ENCODE results near the gene FADS3. TPM values are rescaled to one million over a fixed set of nuclear protein-coding genes. Genes with fewer than 3 reads are reported as not detected.

The FADS3 gene
- total RNA-seq, 1 donor: 127 TPM

DNA sequence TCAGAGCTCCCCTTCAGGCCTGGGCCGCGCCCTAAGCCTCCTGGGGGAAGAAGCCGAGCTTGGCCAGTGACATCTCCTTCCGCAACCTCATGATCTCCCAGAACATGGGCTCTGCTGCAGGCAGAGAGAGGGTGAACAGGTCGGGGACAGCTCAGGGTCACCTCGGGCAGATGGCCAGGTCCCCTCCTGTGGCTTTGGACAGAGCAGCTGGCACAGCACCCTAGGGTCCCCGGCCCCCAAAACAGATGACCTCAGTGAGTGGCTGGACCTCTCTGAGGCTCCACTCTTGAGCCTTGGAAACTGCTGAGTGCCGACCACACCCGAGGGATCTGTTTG lies 6.9 kb upstream of the FADS3 start:
- H3K4me1 ChIP-seq (ENCODE audit: insufficient read depth, low read length): no peaks in the 10 kb centered on the region
- no peak overlapping the region for H2AFZ ChIP-seq (ENCODE audit: low read length)
- no peak for TF ChIP-seq CTCF (IDR thresholded peaks at IDR 0.05; ENCODE audit: extremely low read depth, low read depth, low read length)
- no peaks in the 10 kb centered on the region for H4K20me1 ChIP-seq (ENCODE audit: insufficient read depth, low read length)
- H3K9me3 ChIP-seq (ENCODE audit: low read depth, low read length): no peaks in the 10 kb centered on the region
- H3K27me3 ChIP-seq (ENCODE audit: insufficient read depth, low read length): no peaks in the 10 kb centered on the region
- H3K4me2 ChIP-seq (ENCODE audit: insufficient read depth, low read length): no peak overlapping the region
- no peak overlapping the region for H3K27ac ChIP-seq (ENCODE audit: low read depth, low read length)
- no peak for DNase-seq (ENCODE audit: insufficient read length, low spot score, missing footprints)
- H3K4me3 ChIP-seq (ENCODE audit: insufficient read depth, low read length): no peak overlapping the region
- H3K36me3 ChIP-seq (ENCODE audit: insufficient read depth, low read length): no peaks in the 10 kb centered on the region
- no peaks in the 10 kb centered on the region for H3K79me2 ChIP-seq (ENCODE audit: insufficient read depth, low read length)

- Histone ChIP-seq H3K79me2 (ENCODE audit: insufficient read depth, low read length) (no peaks in the 10 kb centered on the region), H4K20me1 (ENCODE audit: insufficient read depth, low read length) (no peaks in the 10 kb centered on the region), H3K9me3 (ENCODE audit: low read depth, low read length) (no peaks in the 10 kb centered on the region), H3K36me3 (ENCODE audit: insufficient read depth, low read length) (no peaks in the 10 kb centered on the region), H2AFZ (ENCODE audit: low read length) (no peak overlapping the region), H3K4me3 (ENCODE audit: insufficient read depth, low read length) (no peak overlapping the region), H3K27ac (ENCODE audit: low read depth, low read length) (no peak overlapping the region), H3K4me2 (ENCODE audit: insufficient read depth, low read length) (no peak overlapping the region), H3K4me1 (ENCODE audit: insufficient read depth, low read length) (no peaks in the 10 kb centered on the region), H3K27me3 (ENCODE audit: insufficient read depth, low read length) (no peaks in the 10 kb centered on the region)
- DNase-seq (ENCODE audit: insufficient read length, low spot score, missing footprints): peak; percentile 98
- TF ChIP-seq CTCF (IDR thresholded peaks at IDR 0.05; ENCODE audit: extremely low read depth, low read depth, low read length): peak; percentile 82
These were observed 6.3 kb upstream of the FADS3 start for GRCh38 chr11:61897387-61898246.

DNA sequence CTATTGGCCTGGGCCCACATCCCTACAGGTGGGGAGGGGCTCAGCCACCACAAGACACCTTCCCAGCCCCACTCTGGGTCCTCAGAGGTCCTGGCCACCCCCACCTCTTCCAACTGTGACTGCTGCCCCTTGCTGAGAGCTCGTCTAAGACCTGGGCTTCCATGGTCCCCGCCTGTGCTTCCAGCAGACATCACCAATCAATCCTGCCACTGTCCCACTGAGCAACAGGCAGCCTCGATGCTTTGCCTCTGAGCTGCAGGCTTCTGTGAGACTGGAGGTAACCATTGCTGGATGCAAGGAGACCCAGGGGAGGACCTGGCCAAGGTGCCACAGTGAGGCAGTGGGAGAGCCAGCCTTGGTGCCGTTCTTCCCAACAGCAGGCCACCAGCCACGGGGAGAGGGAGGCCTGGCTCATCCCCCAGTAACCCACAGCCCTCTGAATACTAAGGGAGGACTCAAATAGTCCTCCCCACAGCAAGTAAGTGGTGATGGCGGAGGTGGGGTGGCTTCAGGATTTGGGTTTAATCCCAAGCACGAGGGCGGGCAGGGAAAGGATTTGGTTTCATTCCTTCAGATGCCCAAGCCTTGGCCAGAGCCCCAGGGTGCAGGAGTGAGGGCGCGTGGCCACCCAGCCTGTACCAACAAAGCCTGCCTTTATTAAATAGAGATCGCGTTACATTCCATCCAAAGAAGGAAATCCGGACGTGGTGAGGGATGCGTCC lies 5.5 kb upstream of the FADS3 start:
- Histone ChIP-seq H3K79me2 (ENCODE audit: insufficient read depth, low read length) (no peaks in the 10 kb centered on the region), H3K36me3 (ENCODE audit: insufficient read depth, low read length) (no peaks in the 10 kb centered on the region), H3K9me3 (ENCODE audit: low read depth, low read length) (no peaks in the 10 kb centered on the region), H2AFZ (ENCODE audit: low read length) (no peak overlapping the region), H3K4me2 (ENCODE audit: insufficient read depth, low read length) (no peak overlapping the region), H3K4me3 (ENCODE audit: insufficient read depth, low read length) (no peak overlapping the region), H3K4me1 (ENCODE audit: insufficient read depth, low read length) (no peaks in the 10 kb centered on the region), H4K20me1 (ENCODE audit: insufficient read depth, low read length) (no peaks in the 10 kb centered on the region), H3K27me3 (ENCODE audit: insufficient read depth, low read length) (no peaks in the 10 kb centered on the region), H3K27ac (ENCODE audit: low read depth, low read length) (no peak overlapping the region)
- no peak for TF ChIP-seq CTCF (IDR thresholded peaks at IDR 0.05; ENCODE audit: extremely low read depth, low read depth, low read length)
- no peak for DNase-seq (ENCODE audit: insufficient read length, low spot score, missing footprints)

GRCh38 chr11:61895718-61896059 lies 4.3 kb upstream of the FADS3 start:
- H3K4me1 ChIP-seq (ENCODE audit: insufficient read depth, low read length): peaks cover 3% of the 10 kb centered on the region
- no peak for DNase-seq (ENCODE audit: insufficient read length, low spot score, missing footprints)
- H3K4me3 ChIP-seq (ENCODE audit: insufficient read depth, low read length): no peak overlapping the region
- no peaks in the 10 kb centered on the region for H3K36me3 ChIP-seq (ENCODE audit: insufficient read depth, low read length)
- H3K9me3 ChIP-seq (ENCODE audit: low read depth, low read length): no peaks in the 10 kb centered on the region
- H3K27ac ChIP-seq (ENCODE audit: low read depth, low read length): no peak overlapping the region
- peaks cover 3% of the 10 kb centered on the region for H3K79me2 ChIP-seq (ENCODE audit: insufficient read depth, low read length)
- no peaks in the 10 kb centered on the region for H3K27me3 ChIP-seq (ENCODE audit: insufficient read depth, low read length)
- TF ChIP-seq CTCF (IDR thresholded peaks at IDR 0.05; ENCODE audit: extremely low read depth, low read depth, low read length): no peak
- no peak overlapping the region for H3K4me2 ChIP-seq (ENCODE audit: insufficient read depth, low read length)
- no peaks in the 10 kb centered on the region for H4K20me1 ChIP-seq (ENCODE audit: insufficient read depth, low read length)
- H2AFZ ChIP-seq (ENCODE audit: low read length): no peak overlapping the region

Measured in osteoblast (primary cell).